T47D (cell line): ENCODE data around the gene TMEM11.

Experiments
- DNase-seq, 2 experiments: peaks; one replicate each; pipeline versions ENCODE4 v3.0.0 to v3.0.0-alpha.2; 2011 to 2012; ENCODE audit warnings: low read depth in 1 of 2, low spot score in 1 of 2
- JUND ChIP-seq: IDR thresholded peaks from 2 replicates; pipeline ENCODE4 v1.6.1; 2012; ENCODE audit warnings: low read depth
- in situ Hi-C: cut with HindIII; loops from 2 replicates; pipeline ENCODE4 v1.10.0; 2016; ENCODE audit warnings: low sequenced_read_pairs, low pct_unique_long_range_greater_than_20kb

The TMEM11 gene

GRCh38 chr17:21249086-21249795 lies 35.3 kb upstream of the TMEM11 start:
- TF ChIP-seq JUND, result no peak
- in situ Hi-C loops, result no loop called here
- no peak for DNase-seq

DNA sequence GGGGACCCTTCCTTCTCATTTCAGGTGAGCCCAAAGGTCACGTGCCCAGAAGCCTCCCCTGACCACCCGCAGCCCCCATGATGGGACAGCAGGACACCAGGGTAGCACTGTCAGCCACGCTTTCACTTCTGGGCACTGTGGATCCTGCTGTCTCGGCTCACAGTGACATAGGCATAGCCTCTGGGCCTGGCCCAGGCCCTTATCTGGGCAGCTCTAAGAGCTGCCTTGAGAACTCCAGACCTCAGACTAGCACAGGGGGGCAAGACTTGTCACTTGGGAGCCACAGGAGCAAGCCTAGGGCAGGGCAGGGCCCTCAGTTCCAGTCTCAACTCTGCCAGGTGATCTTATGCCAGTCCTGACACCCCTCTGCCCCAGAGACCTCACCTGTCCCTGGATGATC lies 34.5 kb upstream of the TMEM11 start:
- in situ Hi-C loops, result no loop called here
- TF ChIP-seq JUND, result no peak
- DNase-seq, result no peak

DNA sequence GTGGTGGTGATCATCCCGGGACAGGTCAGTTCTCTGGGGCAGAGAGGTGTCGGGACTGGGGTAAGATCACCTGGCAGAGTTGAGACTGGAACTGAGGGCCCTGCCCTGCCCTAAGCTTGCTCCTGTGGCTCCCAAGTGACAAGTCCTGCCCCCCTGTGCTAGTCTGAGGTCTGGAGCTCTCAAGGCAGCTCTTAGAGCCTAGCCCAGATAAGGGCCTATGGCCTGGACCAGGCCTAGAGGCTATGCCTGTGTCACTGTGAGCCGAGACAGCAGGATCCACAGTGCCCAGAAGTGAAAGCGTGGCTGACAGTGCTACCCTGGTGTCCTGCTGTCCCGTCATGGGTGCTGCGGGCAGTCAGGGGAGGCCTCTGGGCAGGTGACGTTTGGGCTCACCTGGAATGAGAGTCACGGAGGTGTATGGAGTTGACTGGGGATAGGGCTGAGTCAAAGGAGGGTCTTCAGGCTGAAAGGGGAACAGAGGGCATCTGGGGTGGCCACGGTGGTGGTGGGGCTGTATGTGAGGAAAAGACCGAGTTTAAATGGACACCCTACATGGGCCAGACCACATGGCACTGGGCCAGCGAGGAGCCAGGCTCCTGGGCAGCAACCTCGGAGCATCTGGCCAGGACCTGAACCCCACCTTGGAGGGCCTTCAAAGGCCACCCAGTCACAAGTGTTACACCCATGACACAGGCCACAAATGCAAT lies 33.7 kb upstream of the TMEM11 start:
- no peak for DNase-seq
- in situ Hi-C loops, result no loop called here
- TF ChIP-seq JUND, result no peak

GRCh38 chr17:21246698-21247097 lies 32.7 kb upstream of the TMEM11 start:
- in situ Hi-C loops, result no loop called here
- DNase-seq, result no peak
- TF ChIP-seq JUND, result no peak

DNA sequence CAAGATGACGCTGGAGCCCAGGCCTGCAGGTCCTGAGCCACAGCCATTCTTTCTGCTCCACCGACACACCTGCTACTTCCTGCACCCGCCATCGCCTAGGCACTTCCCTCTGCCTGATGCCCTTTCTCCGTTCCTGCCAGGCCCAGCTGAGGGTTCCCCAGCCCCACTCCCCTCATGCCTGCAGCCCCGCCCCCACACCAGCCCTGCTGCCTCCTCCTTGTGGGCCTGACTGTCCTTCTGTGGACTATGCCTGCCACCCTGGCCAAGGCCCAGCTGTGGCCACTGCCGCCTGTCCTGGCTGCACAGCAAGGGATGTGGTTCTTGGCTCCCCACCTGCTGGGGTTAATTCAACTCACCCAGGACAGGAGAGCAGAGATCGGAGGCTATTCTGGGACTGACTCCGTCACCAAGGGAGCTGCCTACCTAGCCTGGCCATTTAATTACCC lies 31.7 kb upstream of the TMEM11 start:
- TF ChIP-seq JUND, result no peak
- in situ Hi-C loops, result no loop called here
- DNase-seq, result no peak

DNA sequence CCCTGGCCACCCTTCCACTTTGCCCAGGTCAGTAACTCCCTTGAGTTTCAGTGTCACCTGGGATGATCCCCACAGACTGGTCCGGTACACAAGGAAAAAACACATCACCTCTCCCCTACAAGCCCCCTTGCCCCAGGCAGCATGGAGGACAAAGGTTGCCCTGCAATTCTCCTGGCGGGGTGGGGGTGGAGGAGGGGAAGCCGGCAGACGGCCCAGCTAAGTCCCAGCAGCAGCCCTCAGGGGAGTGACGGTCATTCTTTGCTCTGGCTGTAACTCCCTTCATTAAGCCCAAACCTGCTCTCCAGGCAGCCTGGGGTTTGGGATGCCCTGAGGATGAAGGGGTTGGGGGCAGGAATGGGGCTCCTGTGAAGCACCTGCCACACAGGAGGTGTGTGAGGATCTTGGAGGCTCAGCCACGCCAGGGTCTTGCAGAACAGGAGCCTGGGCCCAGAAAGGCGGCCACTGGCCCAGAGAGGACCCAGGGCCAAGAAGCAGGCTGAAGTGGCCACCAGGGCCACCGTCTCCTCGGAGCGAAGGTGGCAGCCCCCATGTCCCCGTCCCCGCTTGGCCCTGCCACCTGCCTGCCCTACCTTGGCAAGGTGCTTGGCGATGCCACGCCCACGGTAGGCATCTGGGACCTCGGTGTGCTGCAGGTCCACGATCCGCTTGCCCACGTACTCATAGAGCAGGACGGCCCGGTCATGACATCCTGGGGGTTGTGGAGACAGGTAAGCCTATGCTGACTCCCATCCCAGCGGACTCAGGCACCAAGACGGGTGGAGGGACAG lies 29.7 kb upstream of the TMEM11 start:
- no peak for TF ChIP-seq JUND
- in situ Hi-C loops, result no loop called here
- no peak for DNase-seq

DNA sequence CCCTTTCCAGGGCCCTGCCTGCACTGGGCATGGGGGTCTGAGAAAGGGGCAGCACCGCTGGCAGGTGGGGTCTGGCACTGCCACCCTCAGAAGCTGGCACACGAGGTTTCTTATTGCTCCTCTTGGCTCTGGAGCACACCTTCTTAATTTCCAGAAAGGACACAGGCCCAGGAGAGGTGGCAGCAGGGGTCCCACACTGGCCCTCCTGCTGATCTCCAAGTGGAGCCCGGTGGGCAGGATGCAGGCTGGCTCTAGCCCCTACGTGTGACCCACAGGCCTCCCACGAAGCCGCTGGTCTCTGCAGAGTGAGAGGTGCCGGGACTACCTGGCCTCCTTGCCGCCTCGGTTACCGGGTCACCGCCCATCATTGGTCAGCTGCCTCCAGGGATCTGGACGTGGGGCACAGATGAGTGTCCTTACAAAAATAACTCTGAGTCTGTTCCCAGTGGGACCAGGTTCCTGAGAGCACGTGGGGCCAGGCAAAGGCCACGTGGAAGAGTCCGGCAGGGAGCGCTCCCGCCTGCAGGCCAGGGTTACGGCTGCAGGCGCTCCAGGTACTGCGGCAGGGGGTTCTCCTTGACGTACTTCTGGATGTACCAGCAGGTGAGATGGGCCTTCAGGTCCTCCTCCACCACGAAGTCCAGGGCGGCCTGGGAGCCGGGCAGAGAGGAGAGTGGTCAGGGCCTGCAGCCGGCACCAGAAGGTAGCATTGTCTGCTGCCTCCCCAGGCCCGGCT lies 29.0 kb upstream of the TMEM11 start:
- no peak for DNase-seq
- in situ Hi-C loops, result no loop called here
- no peak for TF ChIP-seq JUND

DNA sequence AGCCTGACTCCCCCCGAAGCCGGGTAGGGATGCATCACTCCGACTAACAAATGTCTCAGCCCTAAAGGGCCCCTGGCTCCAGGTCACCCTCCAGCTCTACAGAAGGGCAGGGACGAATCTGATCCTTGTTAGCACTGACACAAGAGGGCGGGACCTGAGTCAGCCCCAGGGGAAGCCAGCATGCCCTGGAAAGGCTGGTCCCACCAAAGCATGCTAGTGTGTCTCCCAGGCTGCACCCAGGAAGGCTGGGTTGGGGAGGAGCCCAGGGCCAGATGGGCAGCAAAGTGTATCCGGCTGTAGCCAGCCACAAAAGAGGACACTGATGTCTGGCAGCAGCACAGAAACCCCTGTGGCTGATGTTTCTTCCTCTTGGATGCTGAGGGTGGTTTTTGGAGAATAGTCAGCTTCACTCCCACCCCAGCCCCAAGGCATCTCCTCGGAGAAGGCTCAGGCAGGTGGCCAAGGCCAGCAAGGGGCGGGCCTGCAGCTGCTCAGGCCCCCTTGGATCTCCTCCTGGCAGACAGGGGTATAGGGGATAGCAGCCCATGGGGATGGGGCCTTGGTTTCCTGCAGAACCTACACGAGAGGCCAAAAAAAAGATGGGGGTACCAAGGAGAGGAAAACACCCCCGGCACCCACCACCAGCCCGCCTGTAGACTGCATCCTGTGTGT lies 28.2 kb upstream of the TMEM11 start:
- no peak for TF ChIP-seq JUND
- DNase-seq, result no peak
- in situ Hi-C loops, result no loop called here

DNA sequence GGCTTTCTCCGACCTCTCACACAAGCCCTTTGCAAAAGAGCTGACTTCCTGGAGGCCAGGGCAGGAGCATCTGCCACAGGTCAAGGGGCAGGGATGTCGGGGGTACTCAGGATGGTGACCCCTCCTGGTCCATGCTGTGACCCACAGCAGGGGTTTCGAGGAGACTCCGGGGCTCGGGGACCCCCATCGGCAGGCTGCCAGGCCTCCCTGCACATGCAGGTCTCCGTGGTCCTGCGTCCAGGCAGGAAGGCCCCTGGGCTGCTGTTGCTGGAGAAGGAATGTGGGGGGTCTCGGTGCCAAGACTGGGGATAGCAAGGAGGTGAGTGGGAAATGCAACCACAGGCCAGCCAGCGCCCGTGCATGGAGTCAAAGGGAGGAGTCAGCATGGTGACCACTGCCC lies 27.6 kb upstream of the TMEM11 start:
- TF ChIP-seq JUND, result no peak
- no peak for DNase-seq
- in situ Hi-C loops, result no loop called here

- in situ Hi-C loops, result no loop called here
- no peak for DNase-seq
- no peak for TF ChIP-seq JUND
These were observed 26.6 kb upstream of the TMEM11 start for GRCh38 chr17:21240369-21241055.

- peak; percentile 23 to 38 for DNase-seq
- in situ Hi-C loops, result no loop called here
- TF ChIP-seq JUND, result no peak
These were observed 25.9 kb upstream of the TMEM11 start for GRCh38 chr17:21239680-21240368.
